ENCODE data around the gene REEP3. TPM values are rescaled to one million over a fixed set of nuclear protein-coding genes. Genes with fewer than 3 reads are reported as not detected.
A peak's percentile ranks its signal among the peaks of the same experiment; 100 is the strongest.

The REEP3 gene
- total and polyA plus RNA-seq, 2 of the 4 experiments (the other 2 are of a cell fraction), result 11.7 to 28.9 TPM

GRCh38 chr10:63554657-63555056 is 33.5 kb downstream of the REEP3 start:
- Histone ChIP-seq H2AFZ (replicated peaks; ENCODE audit: low read length, poor library complexity) (no peak overlapping the region), H4K20me1 (ENCODE audit: insufficient read depth, low read length) (no peaks in the 10 kb centered on the region), H3K4me3 (ENCODE audit: insufficient read depth, low read depth, low read length) (no peak overlapping the region), H2AK5ac (ENCODE audit: low read depth, low read length) (peak overlapping the region; percentile 32), H3K4me2 (ENCODE audit: low read depth, low read length) (peak overlapping the region; percentile 48; the same call in 1 of the 2 replicates), H4K91ac (ENCODE audit: insufficient read depth, low read depth, low read length) (peak overlapping the region; percentile 19), H2BK5ac (ENCODE audit: low read depth, low read length, poor library complexity, severe bottlenecking) (peak overlapping the region; percentile 92), H3K14ac (replicated peaks; ENCODE audit: low read depth, low read length) (peak overlapping the region; percentile 8; the same call in 1 of the 2 replicates), H3K56ac (ENCODE audit: extremely low read depth, insufficient read depth, low read length) (peak overlapping the region; percentile 58), H3K4ac (ENCODE audit: low read depth, low read length) (peak overlapping the region; percentile 81), H3K27ac (ENCODE audit: insufficient read depth, low read length) (peak overlapping the region; percentile 73), H3K9ac (ENCODE audit: low read depth, low read length) (no peak overlapping the region), H3K9me3 (ENCODE audit: control insufficient read depth, insufficient read depth, low read length) (no peaks in the 10 kb centered on the region), H3K9me1 (ENCODE audit: insufficient read depth, low read length) (0 out of 2 replicates have a peak, but pooled peaks cover 2% of the 10 kb centered on the region), H3K18ac (ENCODE audit: low read depth, low read length) (peak overlapping the region; percentile 27; the same call in 1 of the 2 replicates), H3K36me3 (ENCODE audit: control insufficient read depth, insufficient read depth, low read length) (no peaks in the 10 kb centered on the region; the same call in 1 of the 2 replicates), H3K4me1 (ENCODE audit: control insufficient read depth, insufficient read depth, low read length) (peaks cover 9% of the 10 kb centered on the region), H4K5ac (ENCODE audit: low read depth, low read length) (peak overlapping the region; percentile 3; the same call in 1 of the 2 replicates), H2BK15ac (ENCODE audit: low read depth, low read length) (peak overlapping the region; percentile 21), H3K79me1 (ENCODE audit: low read depth in 1 of 2, low read length in 2 of 2) (peaks cover 20 to 55% of the 10 kb centered on the region in 2 experiments), H3K23ac (ENCODE audit: low read depth, low read length) (peak overlapping the region; percentile 80), H2BK20ac (ENCODE audit: low read depth, low read length) (peak overlapping the region; percentile 65), H3K27me3 (ENCODE audit: control insufficient read depth, insufficient read depth, low read length) (no peaks in the 10 kb centered on the region), H4K8ac (ENCODE audit: low read depth in 2 of 2, low read length in 2 of 2) (peak overlapping the region; percentile 28 to 50; a peak in 3 of 4 replicates), H2AK9ac (replicated peaks; ENCODE audit: low read depth, low read length, poor library complexity) (no peak overlapping the region), H2BK120ac (ENCODE audit: low read depth, low read length) (peak overlapping the region; percentile 76)
- TF ChIP-seq MXI1 (IDR thresholded peaks at IDR 0.05; ENCODE audit: borderline replicate concordance, low read depth, low read length) (0 out of 2 replicates have a peak, but pooled peaks have one; percentile 51), RFX5 (IDR thresholded peaks at IDR 0.05; ENCODE audit: low read depth, low read length) (no peak), RCOR1 (IDR thresholded peaks at IDR 0.05; ENCODE audit: insufficient replicate concordance, low read length) (no peak)
- TF ChIP-seq, protein P1, sequence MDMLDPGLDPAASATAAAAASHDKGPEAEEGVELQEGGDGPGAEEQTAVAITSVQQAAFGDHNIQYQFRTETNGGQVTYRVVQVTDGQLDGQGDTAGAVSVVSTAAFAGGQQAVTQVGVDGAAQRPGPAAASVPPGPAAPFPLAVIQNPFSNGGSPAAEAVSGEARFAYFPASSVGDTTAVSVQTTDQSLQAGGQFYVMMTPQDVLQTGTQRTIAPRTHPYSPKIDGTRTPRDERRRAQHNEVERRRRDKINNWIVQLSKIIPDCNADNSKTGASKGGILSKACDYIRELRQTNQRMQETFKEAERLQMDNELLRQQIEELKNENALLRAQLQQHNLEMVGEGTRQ (IDR thresholded peaks at IDR 0.05; ENCODE audit: low read depth, low read length), result 0 out of 2 replicates have a peak, but pooled peaks have one; percentile 11
- no CpG with 5 or more reads among the region's 2 CpGs for WGBS, 2 experiments (ENCODE audit: extremely low coverage in 2 of 2, insufficient read length in 1 of 2)
- dilution Hi-C loops (cut with HindIII; ENCODE audit: low sequenced_read_pairs, unreplicated experiment) (no loop called here), in situ Hi-C loops (cut with MboI; ENCODE audit: low sequenced_read_pairs) (no loop called here), intact Hi-C loops (cut with micrococcal nuclease) (no loop called here)
- no TSS peak for BruUV-seq (replicated peaks)
- ATAC-seq (ENCODE audit: low read depth), result peak; percentile 85
- CTCF ChIA-PET, result no interaction called here
- peak; percentile 91 for DNase-seq
- POLR2A ChIA-PET (ENCODE audit: unreplicated experiment), result no interaction called here

Measured in IMR-90 (cell line).